Measurements from ENCODE around the gene TCEAL4.
A peak's percentile ranks its signal among the peaks of the same experiment; 100 is the strongest.
"Not testable (repeated sequence)": the region's sequence is repeated elsewhere in the genome, so short reads cannot be mapped to it uniquely, and the experiment has no call there.

Gene TCEAL4

DNA sequence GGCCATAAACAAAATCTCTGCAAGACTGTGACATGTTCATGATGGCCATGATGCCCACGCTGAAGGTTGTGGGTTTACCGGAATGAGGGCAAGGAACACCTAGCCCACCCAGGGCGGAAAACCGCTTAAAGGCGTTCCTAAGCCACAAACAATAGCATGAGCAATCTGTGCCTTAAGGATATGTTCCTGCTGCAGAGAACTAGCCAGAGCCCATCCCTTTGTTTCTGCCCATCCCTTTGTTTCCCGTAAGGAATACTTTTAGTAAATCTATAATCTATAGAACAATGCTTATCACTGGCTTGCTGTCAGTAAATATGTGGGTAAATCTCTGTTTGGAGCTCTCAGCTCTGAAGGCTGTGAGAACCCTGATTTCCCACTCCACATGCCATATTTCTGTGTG is 9.9 kb downstream of the TCEAL4 start:
- not testable (repeated sequence) for DNase-seq

DNA sequence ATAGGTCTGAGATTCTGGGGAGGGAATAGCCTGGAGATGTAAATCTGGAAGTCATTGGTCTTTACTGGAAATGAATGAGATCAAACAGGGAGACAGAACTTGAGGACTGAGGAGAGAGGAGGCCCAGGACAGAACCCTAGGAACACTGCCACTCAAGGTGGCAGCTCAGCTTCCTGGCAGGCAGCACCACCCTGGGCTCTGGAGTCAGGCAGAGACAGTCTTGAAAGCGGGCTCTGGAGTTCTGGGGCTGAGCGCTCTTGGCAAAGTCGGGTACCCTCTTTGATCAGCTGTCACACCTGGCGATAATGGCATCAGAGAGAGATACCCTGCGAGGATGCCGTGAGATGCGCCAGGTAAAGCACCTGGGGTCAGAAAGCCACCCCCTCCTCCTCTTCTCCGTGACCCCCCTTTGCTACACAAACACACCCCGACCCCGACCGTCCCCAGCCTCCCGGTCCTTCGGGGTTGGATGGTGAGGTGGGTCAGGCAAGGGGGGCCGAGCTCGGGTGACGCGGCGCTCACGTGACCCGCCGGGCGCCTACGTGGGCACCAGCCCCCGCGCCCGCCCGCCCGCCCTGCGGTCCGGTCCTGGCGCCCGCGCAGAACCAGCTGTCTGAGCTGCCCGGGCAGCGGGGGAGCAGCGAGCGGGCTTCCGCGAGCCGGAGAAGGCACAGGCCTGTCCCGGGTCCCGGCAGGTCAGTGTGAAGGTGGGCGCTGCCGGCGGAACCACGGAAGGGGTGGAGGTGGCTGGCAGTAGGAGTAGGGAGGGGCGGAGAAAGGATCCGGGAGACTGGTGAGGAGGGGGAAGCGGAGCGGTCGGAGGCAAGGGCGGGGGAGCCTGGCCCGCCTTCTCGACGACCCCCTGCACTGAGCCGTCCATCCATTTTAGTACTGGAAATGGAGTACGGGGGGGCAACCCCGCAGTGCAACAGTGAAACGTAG is 22.3 kb downstream of the TCEAL4 start, which contains the start of gene TCEAL3:
TCEAL3 (plus strand) TSS at position 600 of the 942 bp plus-strand sequence. CDS start 1,102 bp downstream, outside the sequence.
- DNase-seq, result peak; percentile 58

DNA sequence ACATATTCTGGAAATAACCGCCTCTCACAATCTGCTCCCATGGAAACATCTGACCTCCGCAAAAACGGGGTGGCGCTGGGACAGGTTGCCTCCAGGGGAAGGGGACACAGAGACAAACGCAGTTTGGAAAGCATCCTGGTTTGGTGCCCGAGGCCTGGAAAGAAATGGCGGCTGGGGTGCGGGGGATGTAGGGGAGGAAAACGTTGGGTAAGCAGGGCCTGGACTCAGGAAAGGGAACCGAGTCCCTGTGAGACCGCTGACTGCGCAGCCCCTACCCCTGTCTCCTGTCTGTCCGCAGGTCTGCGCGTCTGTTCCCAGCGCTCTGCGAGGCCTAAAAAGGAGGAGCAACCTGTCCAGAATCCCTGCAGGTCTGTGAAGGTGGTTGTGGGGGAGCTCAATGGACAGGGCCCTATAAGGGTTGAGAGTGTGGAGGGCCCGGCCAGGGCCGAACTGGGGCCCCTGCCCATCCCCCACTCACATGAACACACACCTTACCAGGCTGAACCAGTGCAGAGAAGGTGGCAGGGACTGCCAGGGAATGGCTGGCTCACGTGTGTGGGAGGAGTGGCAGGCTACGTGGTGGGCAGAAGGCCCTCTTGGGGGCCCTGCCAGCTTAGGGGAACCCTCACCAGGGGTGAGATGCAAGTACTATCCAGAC is 23.1 kb downstream of the TCEAL4 start:
- no peak for DNase-seq

DNA sequence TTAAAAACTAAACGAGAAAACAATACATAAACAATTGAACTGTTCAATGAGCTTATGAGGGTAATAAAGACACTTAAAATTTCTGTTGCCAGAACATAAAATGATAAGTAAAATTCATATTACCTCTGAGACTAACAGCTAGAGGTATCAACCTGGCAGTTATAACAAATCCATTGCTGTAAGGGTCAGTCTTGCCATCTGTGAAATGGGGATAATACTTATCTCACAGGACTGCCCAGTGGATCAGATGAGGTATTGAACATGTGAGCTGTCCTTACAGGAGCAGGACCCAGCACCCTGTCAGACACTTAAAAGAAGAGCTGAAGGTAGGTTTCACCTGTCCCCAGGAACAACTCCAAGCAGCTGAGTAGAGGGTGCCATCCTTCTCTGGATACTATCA is 25.0 kb downstream of the TCEAL4 start:
- no peak for DNase-seq

DNA sequence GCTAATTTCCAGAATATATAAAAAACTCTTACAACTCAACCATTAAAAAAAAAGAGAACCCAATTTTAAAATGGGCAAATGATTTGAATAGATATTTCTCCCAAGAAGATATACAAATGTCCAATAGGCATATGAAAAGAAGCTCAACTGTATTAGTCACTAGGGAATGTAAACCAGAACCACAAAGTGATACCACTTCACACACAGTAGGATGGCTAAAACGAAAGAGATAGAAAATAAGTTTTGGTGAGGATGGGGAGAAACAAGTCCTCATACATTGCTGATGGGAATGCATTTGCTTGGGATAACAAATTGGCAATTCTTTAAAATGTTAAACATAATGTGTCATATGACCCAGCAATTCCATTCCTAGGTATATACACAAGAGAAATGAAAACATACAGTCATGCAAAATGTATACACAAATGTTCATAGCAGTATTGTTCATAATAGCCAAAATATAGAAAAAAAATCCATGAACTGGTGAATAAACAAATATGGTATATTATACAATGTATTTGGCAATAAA is 28.1 kb downstream of the TCEAL4 start:
- no peak for DNase-seq

DNA sequence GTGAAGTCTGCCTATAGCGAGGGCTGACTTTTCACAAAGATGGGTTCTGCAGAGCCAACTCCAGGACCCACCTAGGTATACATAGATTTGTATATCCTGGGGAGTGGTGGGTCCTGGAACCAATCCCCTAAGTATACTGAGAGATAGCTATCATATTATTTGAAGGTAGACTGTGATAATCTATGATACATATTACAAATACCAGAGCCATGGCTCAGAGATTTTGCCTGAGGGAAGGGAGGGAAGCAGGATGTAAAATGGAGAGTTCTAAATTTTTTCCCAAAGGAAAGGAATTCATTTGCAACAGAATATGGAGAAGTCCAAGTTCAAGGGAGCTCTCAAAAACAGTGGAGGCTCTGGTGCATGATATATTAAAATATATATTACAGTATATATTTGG is 29.7 kb downstream of the TCEAL4 start:
- no peak for DNase-seq

DNA sequence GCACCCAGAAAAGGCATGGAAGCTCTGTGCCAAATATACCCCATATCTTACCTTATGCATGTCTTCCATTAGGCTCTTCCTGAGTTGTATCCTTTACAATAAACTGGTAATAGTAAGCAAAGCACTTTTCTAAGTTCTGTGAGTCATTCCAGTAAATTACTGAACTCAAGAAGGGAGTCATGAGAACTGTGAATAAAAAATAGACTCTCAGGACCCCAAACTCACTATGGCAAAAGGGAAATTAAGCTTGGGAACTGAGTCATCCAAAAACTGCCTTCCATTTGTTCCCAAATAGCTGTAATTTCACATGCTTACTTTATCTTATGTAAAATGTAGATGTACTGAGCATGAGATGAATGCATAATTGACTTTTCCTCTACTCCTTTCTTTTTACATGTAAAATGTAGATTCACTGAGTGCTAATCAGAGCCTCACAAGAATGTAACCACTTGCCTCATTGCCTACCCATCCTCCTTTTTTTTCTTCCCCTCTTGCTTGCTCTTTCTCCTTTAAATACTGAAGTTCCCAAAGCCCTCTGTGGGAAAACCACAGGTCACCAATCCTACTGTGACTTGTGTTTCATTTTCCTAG is 30.6 kb downstream of the TCEAL4 start:
- no peak for DNase-seq

DNA sequence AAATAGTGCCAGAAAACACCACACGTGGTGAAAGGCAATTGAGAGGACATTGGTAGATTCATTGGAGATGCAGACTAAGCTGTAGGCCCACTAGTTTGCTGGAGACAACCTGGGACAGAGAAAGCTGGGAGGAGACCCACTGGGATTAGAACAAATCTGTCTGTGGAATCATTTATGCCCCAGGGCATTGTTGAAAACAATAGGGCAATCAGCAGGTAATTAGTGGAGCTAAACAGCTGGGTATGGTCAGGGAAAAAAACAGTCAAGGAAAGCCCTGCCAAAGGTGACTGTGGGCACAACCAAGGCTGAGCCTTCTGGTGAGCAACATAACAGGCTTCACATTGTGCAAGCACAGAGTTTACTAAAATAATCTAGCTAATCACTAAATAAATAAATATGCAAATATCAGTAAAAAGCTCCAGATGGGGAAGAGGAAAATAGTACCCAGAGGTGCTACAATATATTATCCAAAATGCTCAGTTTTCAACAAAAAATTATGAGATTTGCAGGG is 31.4 kb downstream of the TCEAL4 start:
- no peak for DNase-seq

DNA sequence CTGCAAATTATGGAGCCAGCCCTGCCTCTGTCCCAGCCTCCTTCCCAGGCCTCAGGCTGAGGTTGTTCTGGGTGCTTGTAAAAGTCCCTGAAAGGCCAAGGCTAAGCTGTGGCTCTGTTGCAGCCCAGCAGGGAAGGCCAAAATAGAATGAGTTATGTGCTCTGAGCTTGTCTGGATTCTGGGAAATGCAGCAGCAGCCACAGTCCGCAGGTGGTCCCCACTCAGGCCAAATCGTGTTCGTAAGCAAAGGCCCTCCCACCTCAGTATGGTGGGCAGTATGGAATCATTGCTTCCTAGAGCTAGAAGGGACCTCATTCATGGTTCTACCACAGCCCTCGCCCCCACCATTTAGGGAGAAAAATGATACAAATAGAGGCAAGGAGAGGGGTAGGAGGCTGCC is 38.8 kb downstream of the TCEAL4 start:
- no peak for DNase-seq

DNA sequence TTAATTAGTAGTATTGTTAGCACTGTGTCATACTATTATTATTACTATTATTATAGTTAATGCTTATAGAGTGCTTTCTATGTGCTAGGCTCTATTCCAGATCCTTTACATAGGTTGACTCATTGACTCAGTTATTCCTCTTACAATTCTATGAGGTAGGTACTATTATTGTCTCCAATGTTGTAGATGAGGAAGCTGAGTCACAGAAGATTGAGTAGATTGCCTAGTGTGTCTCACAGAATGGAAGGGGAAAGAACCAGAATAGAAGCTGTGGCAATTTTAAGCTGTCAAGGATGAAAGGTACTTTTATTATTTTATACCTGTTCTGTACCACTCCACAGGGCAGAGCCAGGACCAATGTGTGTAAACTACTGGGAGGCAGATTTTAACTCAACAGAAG is 41.5 kb downstream of the TCEAL4 start:
- no peak for DNase-seq

DNA sequence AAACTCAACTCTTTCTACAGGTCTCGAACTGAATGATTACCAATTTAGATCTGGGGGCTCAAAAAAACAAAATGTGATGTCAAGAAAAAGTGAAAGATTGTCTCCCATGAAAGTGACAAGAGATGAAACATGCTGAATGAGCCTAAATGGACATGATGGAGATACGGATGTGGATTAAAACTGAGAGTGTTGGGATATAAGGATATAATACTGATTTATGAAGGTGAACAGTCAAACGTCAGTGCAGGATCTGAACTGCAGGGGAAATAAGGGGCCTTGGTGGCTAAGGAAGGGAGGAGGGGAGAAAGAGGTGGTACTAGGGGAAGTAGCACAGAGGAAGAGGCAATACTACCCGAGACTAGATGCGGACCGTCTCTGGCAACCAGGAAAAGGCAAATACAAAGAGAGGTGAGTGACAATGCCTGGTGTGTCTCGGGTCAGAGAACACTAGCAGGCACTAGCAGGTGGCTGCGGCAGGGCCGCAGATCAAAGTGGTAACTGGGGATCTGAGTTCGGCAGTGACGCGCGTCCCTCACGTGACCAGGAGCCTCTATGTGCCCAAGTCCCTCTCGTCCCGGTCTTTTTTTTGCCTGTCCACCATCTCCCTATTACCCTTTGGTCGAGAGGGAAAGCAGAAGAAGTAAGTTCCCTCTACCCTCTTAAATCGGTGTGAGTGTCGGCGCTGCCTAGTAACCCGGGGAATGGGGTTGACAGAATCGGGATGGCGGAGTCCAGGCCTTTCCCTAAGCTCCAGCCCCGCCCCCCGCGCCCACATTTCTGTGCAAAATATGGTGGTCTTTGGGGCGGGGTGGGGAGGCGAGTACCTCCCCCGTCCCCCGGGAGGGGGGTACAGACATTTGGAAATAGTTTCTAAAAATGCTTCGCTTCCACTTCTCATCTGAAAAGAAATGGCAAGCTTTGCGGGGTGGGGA is 43.3 kb downstream of the TCEAL4 start, which contains the start of gene TCEAL1:
TCEAL1 (plus strand) TSS at position 590 of the 932 bp plus-strand sequence. CDS start 942 bp downstream, outside the sequence.
- DNase-seq, result peak; percentile 29

DNA sequence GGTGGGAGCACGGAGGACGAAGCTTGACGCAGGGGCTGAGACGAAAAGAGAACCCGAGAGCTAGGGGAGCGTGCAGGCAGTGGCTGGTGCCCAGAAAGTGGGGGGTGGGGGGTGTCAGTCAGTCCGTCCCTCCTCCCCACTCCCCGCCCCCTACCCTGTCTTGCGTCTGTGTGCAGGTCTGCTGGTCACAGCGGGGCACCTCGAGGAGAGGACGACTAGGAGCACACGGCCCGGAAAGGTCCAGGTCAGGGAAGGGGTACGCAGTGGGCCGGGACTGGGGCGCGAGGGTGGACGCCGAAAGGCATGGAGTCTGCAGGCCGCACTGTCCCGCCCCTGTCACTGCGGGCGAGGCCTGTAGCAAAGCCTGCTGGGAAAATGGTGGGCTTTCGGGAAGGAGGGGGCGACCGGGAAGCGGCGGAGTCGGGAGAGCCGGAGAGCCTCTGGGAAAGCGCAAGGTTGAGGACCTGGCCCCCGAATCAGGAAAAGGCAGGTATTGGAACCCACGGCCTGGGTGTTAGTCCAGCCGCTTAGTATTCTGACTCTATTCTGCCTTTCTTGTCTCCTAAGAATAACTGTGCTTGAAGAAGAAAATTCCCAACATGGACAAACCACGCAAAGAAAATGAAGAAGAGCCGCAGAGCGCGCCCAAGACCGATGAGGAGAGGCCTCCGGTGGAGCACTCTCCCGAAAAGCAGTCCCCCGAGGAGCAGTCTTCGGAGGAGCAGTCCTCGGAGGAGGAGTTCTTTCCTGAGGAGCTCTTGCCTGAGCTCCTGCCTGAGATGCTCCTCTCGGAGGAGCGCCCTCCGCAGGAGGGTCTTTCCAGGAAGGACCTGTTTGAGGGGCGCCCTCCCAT is 44.2 kb downstream of the TCEAL4 start:
- DNase-seq, result peak; percentile 77

DNA sequence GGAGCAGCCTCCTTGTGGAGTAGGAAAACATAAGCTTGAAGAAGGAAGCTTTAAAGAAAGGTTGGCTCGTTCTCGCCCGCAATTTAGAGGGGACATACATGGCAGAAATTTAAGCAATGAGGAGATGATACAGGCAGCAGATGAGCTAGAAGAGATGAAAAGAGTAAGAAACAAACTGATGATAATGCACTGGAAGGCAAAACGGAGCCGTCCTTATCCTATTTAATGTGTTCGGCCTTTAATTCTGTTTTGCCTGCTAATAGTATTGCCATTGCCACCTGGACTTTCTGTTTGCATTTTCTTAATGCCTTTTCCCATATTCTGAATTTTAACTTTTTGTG is 44.8 kb downstream of the TCEAL4 start:
- DNase-seq, result no peak

DNA sequence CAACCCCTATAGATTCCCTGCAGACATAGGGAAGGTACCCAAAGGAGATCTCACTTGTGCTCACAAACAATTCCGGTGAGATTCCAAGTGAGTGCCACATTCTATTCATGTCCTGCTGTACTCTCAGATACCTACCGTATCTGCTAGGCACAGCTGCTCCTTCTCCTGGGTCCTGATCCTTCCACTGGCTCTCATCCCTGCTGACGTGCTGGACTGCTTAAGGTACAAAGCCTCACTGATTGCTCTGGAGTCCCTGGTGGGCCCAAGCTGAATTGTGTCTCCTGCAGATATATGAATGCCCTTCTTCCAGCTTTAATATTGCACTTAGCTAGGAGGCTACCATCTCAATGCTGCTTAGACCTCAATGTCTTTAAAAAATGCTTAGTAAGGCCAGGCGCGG is 45.8 kb downstream of the TCEAL4 start:
- no peak for DNase-seq

DNA sequence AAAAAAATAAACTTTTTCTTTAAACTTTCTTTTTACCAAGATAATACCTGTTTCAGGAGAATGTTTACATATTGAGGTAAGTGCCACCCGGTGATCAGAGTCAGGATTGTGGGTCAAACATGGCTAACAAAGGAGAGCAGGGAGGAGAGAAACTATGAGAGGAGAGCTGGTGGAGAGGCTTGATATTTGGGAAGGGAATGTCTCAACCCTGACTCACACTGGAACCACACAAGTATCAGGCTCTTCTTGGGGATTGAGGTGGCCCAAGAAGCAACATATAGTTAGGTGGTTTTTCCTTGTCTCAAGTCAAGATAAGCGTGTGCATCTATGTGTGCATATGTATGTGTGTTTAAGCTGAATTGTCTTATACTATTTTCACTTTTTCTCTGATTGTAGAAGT is 50.1 kb downstream of the TCEAL4 start:
- DNase-seq, result no peak

Data from NCI-H2107 (cell line).